Body of pancreas (tissue), 4 donors: ENCODE results near the gene KCND3. TPM values are rescaled to one million over a fixed set of nuclear protein-coding genes. Genes with fewer than 3 reads are reported as not detected.

ENCODE experiments used
- ATAC-seq: fragments of 150-250 bp; one replicate; pipeline ENCODE4 v1.9.1; 2016
- DNase-seq, 4 donors: peaks; one replicate each; pipeline ENCODE4 v3.0.0-alpha.2; 2019
- H3K27ac ChIP-seq, 4 donors: fragments of 200-600 bp; sonication (generic); 1 replicate in 3 of 4; 2 replicates in 1 of 4; pipeline versions ENCODE4 v1.5.1 to v1.6.1; 2016 to 2019; ENCODE audit warnings: mild to moderate bottlenecking in 1 of 4, mixed read lengths in 1 of 4, moderate library complexity in 1 of 4
- H3K27me3 ChIP-seq, 2 donors: fragments of 200-600 bp; sonication (generic); one replicate each; pipeline ENCODE4 v1.6.0; 2016; ENCODE audit warnings: mild to moderate bottlenecking in 1 of 2
- H3K36me3 ChIP-seq, 2 donors: fragments of 200-600 bp; sonication (generic); replicated peaks in 1 of 2; 2 replicates each; pipeline ENCODE4 v1.5.1; 2016; ENCODE audit warnings: low read depth in 2 of 2; ENCODE audit not compliant: insufficient read depth in 1 of 2
- H3K4me1 ChIP-seq: fragments of 200-600 bp; sonication (generic); one replicate; pipeline ENCODE4 v1.6.0; 2016
- H3K4me3 ChIP-seq, 2 donors: fragments of 200-600 bp; sonication (generic); 1 replicate in 1 of 2; 2 replicates in 1 of 2; pipeline ENCODE4 v1.5.1; 2016 to 2019
- H3K9me3 ChIP-seq, 3 donors: fragments of 200-600 bp; sonication (generic); 1 replicate in 2 of 3; 2 replicates in 1 of 3; pipeline ENCODE4 v1.5.1; 2016
- POLR2A ChIP-seq, 3 donors: fragments of 450-650 bp; IDR thresholded peaks; one replicate each; pipeline ENCODE4 v1.6.1; 2016; ENCODE audit warnings: antibody characterized with exemption in 3 of 3, mild to moderate bottlenecking in 2 of 3
- WGBS, 2 donors: methylation state at CpG; one replicate each; pipeline ENCODE4 v1.1.5; 2017; 5-methylcytosine and 5-hydroxymethylcytosine counted together
- intact Hi-C: fragments of 100-400 bp; cut with DNase I; formaldehyde crosslinking; loops from one replicate; pipeline ENCODE4 v1.15.1; 2023
- total RNA-seq, 2 donors: library from RNA; depleted of rRNA; stranded (reverse); fragments of >200 nt; gene quantifications; one replicate each; pipeline ENCODE4 v1.1.0, GENCODE V29; 2016
- TF ChIP-seq, protein P1 (sequence below), 7 experiments: fragments of 450-650 bp in 4 of 7; fragments of 200-600 bp in 3 of 7; sonication (generic) in 3 of 7; IDR thresholded peaks; one replicate each; pipeline ENCODE4 v1.5.1; 2016 to 2019; ENCODE audit warnings: antibody characterized with exemption in 7 of 7

Gene KCND3
- total RNA-seq, 2 donors from 2014 or later, result 7.6 to 15.0 TPM

DNA sequence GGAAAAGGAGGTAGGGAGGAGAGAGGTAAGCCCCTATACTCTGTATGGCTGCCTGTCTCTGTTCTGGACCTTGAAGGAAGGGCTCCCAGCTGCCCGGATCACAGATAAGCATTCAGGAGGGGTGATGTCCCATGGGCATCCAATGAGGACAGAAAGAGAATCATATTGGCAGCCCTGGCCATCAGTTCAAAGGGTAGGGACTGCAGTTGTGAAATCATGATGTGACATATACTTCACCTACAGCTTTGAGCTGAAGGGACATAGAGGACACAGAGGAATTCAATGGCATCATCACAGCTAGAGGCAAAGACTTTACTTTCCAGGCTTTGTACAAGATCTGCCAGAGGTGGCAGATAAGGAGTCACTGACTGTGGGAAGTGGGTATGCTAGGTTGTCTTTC is 212.2 kb downstream of the KCND3 start:
- H3K27ac ChIP-seq, result no peak overlapping the region
- WGBS, 2 donors, result 71 to 72% methylated on average over 1 of the region's 1 CpG
- H3K9me3 ChIP-seq, result no peaks in the 10 kb centered on the region
- H3K4me1 ChIP-seq, result no peaks in the 10 kb centered on the region
- intact Hi-C loops, result loop anchor here (10.0 kb wide), 1 partner anchor 272 kb away; the partner anchor contains the start of genes ADORA3 and TMIGD3
- no peaks in the 10 kb centered on the region for H3K36me3 ChIP-seq
- H3K4me3 ChIP-seq, result no peak overlapping the region
- TF ChIP-seq, protein P1, sequence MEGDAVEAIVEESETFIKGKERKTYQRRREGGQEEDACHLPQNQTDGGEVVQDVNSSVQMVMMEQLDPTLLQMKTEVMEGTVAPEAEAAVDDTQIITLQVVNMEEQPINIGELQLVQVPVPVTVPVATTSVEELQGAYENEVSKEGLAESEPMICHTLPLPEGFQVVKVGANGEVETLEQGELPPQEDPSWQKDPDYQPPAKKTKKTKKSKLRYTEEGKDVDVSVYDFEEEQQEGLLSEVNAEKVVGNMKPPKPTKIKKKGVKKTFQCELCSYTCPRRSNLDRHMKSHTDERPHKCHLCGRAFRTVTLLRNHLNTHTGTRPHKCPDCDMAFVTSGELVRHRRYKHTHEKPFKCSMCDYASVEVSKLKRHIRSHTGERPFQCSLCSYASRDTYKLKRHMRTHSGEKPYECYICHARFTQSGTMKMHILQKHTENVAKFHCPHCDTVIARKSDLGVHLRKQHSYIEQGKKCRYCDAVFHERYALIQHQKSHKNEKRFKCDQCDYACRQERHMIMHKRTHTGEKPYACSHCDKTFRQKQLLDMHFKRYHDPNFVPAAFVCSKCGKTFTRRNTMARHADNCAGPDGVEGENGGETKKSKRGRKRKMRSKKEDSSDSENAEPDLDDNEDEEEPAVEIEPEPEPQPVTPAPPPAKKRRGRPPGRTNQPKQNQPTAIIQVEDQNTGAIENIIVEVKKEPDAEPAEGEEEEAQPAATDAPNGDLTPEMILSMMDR (IDR thresholded peaks at IDR 0.05), result no peak
- no peak for TF ChIP-seq POLR2A (IDR thresholded peaks at IDR 0.05)
- no peak for DNase-seq
- ATAC-seq, result no peak
- H3K27me3 ChIP-seq, result no peaks in the 10 kb centered on the region

- 82 to 85% methylated on average over 8 of the region's 8 CpGs for WGBS, 2 donors
- H3K4me1 ChIP-seq, result no peaks in the 10 kb centered on the region
- no peaks in the 10 kb centered on the region for H3K9me3 ChIP-seq
- DNase-seq (no peak), ATAC-seq (no peak)
- H3K27ac ChIP-seq, result no peak overlapping the region
- no peak overlapping the region for H3K4me3 ChIP-seq
- no peaks in the 10 kb centered on the region for H3K36me3 ChIP-seq
- H3K27me3 ChIP-seq, result no peaks in the 10 kb centered on the region
- intact Hi-C loops, result loop anchor here (10.0 kb wide), 1 partner anchor 272 kb away; the partner anchor contains the start of genes ADORA3 and TMIGD3
- TF ChIP-seq, protein P1 (IDR thresholded peaks at IDR 0.05), result no peak
- TF ChIP-seq POLR2A (IDR thresholded peaks at IDR 0.05), result no peak
Observed at GRCh38 chr1:111776861-111777260, 212.6 kb downstream of the KCND3 start.

- no peak for TF ChIP-seq POLR2A (IDR thresholded peaks at IDR 0.05)
- TF ChIP-seq, protein P1 (IDR thresholded peaks at IDR 0.05), result no peak
- intact Hi-C loops, result loop anchor here (10.0 kb wide), 1 partner anchor 272 kb away; the partner anchor contains the start of genes ADORA3 and TMIGD3
Observed at GRCh38 chr1:111776391-111776790, 213.1 kb downstream of the KCND3 start.

GRCh38 chr1:111775966-111776365 is 213.5 kb downstream of the KCND3 start:
- no peak overlapping the region for H3K4me3 ChIP-seq
- H3K4me1 ChIP-seq, result no peaks in the 10 kb centered on the region
- H3K9me3 ChIP-seq, result no peaks in the 10 kb centered on the region
- no peaks in the 10 kb centered on the region for H3K36me3 ChIP-seq
- DNase-seq (no peak), ATAC-seq (no peak)
- no peak for TF ChIP-seq POLR2A (IDR thresholded peaks at IDR 0.05)
- TF ChIP-seq, protein P1 (IDR thresholded peaks at IDR 0.05), result no peak
- H3K27me3 ChIP-seq, result no peaks in the 10 kb centered on the region
- 86 to 87% methylated on average over 7 to 9 of the region's 9 CpGs for whole genome bisulfite sequencing, 2 donors
- intact Hi-C loops, result loop anchor here (10.0 kb wide), 1 partner anchor 271 kb away; the partner anchor contains the start of genes ADORA3 and TMIGD3
- no peak overlapping the region for H3K27ac ChIP-seq

More at GRCh38 chr1:111776391-111776790, 213.1 kb downstream of the KCND3 start:
- WGBS, 2 donors, result 78 to 90% methylated on average over 2 of the region's 2 CpGs
- H3K36me3 ChIP-seq, result no peaks in the 10 kb centered on the region
- H3K9me3 ChIP-seq, result no peaks in the 10 kb centered on the region
- DNase-seq (no peak), ATAC-seq (no peak)
- H3K27me3 ChIP-seq, result no peaks in the 10 kb centered on the region
- no peaks in the 10 kb centered on the region for H3K4me1 ChIP-seq
- no peak overlapping the region for H3K27ac ChIP-seq
- no peak overlapping the region for H3K4me3 ChIP-seq

DNA sequence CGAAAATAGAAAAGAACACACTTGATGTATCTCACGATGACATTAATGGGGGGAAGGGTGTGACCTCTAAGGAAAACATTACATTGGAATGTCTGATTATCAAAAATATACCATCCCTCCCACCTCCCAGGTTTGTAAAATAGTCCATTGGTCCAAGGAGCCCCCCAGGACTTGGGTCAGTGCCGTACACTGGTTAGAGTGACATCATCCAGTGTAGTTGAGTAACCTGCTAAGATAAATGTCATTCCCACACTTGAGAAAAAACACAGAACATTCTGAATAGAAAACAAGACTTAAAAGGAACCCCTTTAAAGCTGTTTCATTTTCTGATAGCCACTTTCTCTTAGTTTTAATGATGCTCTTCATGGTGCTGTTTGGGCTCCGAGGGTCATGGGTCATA is 218.6 kb downstream of the KCND3 start:
- Histone ChIP-seq H3K27ac (no peak overlapping the region), H3K4me3 (no peak overlapping the region), H3K4me1 (peaks cover 8% of the 10 kb centered on the region), H3K9me3 (no peaks in the 10 kb centered on the region), H3K27me3 (no peaks in the 10 kb centered on the region), H3K36me3 (peaks cover 0 to 5% of the 10 kb centered on the region in 2 donors)
- DNase-seq, result no peak
- TF ChIP-seq, protein P1 (IDR thresholded peaks at IDR 0.05), result no peak
- no peak for TF ChIP-seq POLR2A (IDR thresholded peaks at IDR 0.05)
- intact Hi-C loops, result loop anchor here (10.0 kb wide), 1 partner anchor 266 kb away; the partner anchor contains the start of genes ADORA3 and TMIGD3
- WGBS, 2 donors, result 78 to 79% methylated on average over 4 of the region's 4 CpGs
- no peak for ATAC-seq
